IMR-90 (cell line): ENCODE data around the gene PJA2. TPM values are rescaled to one million over a fixed set of nuclear protein-coding genes. Genes with fewer than 3 reads are reported as not detected.

Source experiments
- ATAC-seq: fragments of 200-7000 bp; cut with Tn5 transposase; 2 replicates; pipeline ENCODE4 v1.9.1; 2020; ENCODE audit warnings: low read depth, mild to moderate bottlenecking, moderate library complexity
- BruUV-seq: library from RNA; stranded (reverse); fragments of 400-500 nt; replicated peaks from 2 replicates; lab custom pipeline; 2021; lab: Mats Ljungman, UMichigan
- CTCF ChIA-PET: fragments of 300-600 bp; formaldehyde crosslinking; extraction: SDS; loops from one replicate; lab custom pipeline; 2021; ENCODE audit warnings: antibody characterized with exemption; lab: Yijun Ruan, JAX
- POLR2A ChIA-PET: fragments of 300-600 bp; sonication (Branson Sonifier 250); formaldehyde crosslinking; loops from one replicate; lab custom pipeline; 2022; ENCODE audit warnings: antibody characterized with exemption; ENCODE audit not compliant: unreplicated experiment; lab: Charles Lee
- DNase-seq: peaks from one replicate; pipeline ENCODE4 v3.0.0; 2013
- H2AFZ ChIP-seq: replicated peaks from 2 replicates; pipeline ENCODE3; 2013; ENCODE audit warnings: low read length, mild to moderate bottlenecking; ENCODE audit not compliant: poor library complexity
- H2AK5ac ChIP-seq: 2 replicates; pipeline ENCODE4 v1.6.1; 2013; ENCODE audit warnings: low read depth, low read length, inconsistent platforms
- H2AK9ac ChIP-seq: replicated peaks from 2 replicates; pipeline ENCODE3; 2013; ENCODE audit warnings: mild to moderate bottlenecking, low read depth, low read length, moderate library complexity; ENCODE audit not compliant: poor library complexity
- H2BK120ac ChIP-seq: 2 replicates; pipeline ENCODE4 v1.6.1; 2013; ENCODE audit warnings: low read depth, low read length, inconsistent platforms
- H2BK15ac ChIP-seq: 3 replicates; pipeline ENCODE4 v1.6.1; 2013; ENCODE audit warnings: low read depth, low read length, inconsistent platforms
- H2BK20ac ChIP-seq: 2 replicates; pipeline ENCODE4 v1.6.1; 2013; ENCODE audit warnings: low read depth, mild to moderate bottlenecking, inconsistent platforms, low read length, moderate library complexity
- H2BK5ac ChIP-seq: 2 replicates; pipeline ENCODE4 v1.6.1; 2013; ENCODE audit warnings: mild to moderate bottlenecking, low read depth, low read length, inconsistent platforms; ENCODE audit not compliant: poor library complexity, severe bottlenecking
- H3K14ac ChIP-seq: replicated peaks from 2 replicates; pipeline ENCODE4 v1.6.1; 2013; ENCODE audit warnings: low read depth, low read length, inconsistent platforms
- H3K18ac ChIP-seq: 2 replicates; pipeline ENCODE4 v1.6.1; 2013; ENCODE audit warnings: low read depth, low read length, control low read depth
- H3K23ac ChIP-seq: 2 replicates; pipeline ENCODE4 v1.6.1; 2013; ENCODE audit warnings: low read depth, low read length, inconsistent platforms
- H3K27ac ChIP-seq: 2 replicates; pipeline ENCODE4 v1.5.1; 2013; ENCODE audit warnings: mild to moderate bottlenecking, control low read depth, low read length; ENCODE audit not compliant: insufficient read depth
- H3K27me3 ChIP-seq: 2 replicates; pipeline ENCODE4 v1.6.1; 2013; ENCODE audit warnings: low read length; ENCODE audit not compliant: control insufficient read depth, insufficient read depth
- H3K36me3 ChIP-seq: 2 replicates; pipeline ENCODE4 v1.6.1; 2013; ENCODE audit warnings: low read length, mixed read lengths; ENCODE audit not compliant: control insufficient read depth, insufficient read depth
- H3K4ac ChIP-seq: 2 replicates; pipeline ENCODE4 v1.6.1; 2013; ENCODE audit warnings: low read depth, low read length, inconsistent platforms
- H3K4me1 ChIP-seq: 2 replicates; pipeline ENCODE4 v1.6.1; 2013; ENCODE audit warnings: low read length, mixed read lengths; ENCODE audit not compliant: control insufficient read depth, insufficient read depth
- H3K4me2 ChIP-seq: 2 replicates; pipeline ENCODE4 v1.6.1; 2013; ENCODE audit warnings: low read depth, mild to moderate bottlenecking, control low read depth, low read length, moderate library complexity
- H3K4me3 ChIP-seq: 2 replicates; pipeline ENCODE4 v1.5.1; 2013; ENCODE audit warnings: low read depth, mild to moderate bottlenecking, control low read depth, low read length, moderate library complexity; ENCODE audit not compliant: insufficient read depth
- H3K56ac ChIP-seq: 2 replicates; pipeline ENCODE4 v1.6.1; 2013; ENCODE audit warnings: low read length, inconsistent platforms; ENCODE audit not compliant: insufficient read depth; ENCODE audit errors: extremely low read depth
- H3K79me1 ChIP-seq, 2 experiments: 2 replicates each; pipeline ENCODE4 v1.6.1; 2013; ENCODE audit warnings: low read length in 2 of 2, inconsistent platforms in 1 of 2, low read depth in 1 of 2
- H3K9ac ChIP-seq: 2 replicates; pipeline ENCODE4 v1.6.1; 2013; ENCODE audit warnings: low read depth, low read length, control low read depth
- H3K9me1 ChIP-seq: 2 replicates; pipeline ENCODE4 v1.6.1; 2013; ENCODE audit warnings: low read length, inconsistent platforms; ENCODE audit not compliant: insufficient read depth
- H3K9me3 ChIP-seq: 2 replicates; pipeline ENCODE4 v1.6.1; 2013; ENCODE audit warnings: low read length; ENCODE audit not compliant: control insufficient read depth, insufficient read depth
- H4K20me1 ChIP-seq: 2 replicates; pipeline ENCODE4 v1.6.1; 2013; ENCODE audit warnings: low read length, inconsistent platforms; ENCODE audit not compliant: insufficient read depth
- H4K5ac ChIP-seq: 2 replicates; pipeline ENCODE4 v1.6.1; 2013; ENCODE audit warnings: mild to moderate bottlenecking, low read depth, low read length, control low read depth
- H4K8ac ChIP-seq, 2 experiments: 2 replicates each; pipeline ENCODE4 v1.6.1; 2013; ENCODE audit warnings: low read depth in 2 of 2, low read length in 2 of 2, control low read depth in 1 of 2, inconsistent platforms in 1 of 2
- H4K91ac ChIP-seq: 2 replicates; pipeline ENCODE4 v1.6.1; 2013; ENCODE audit warnings: low read depth, low read length, inconsistent platforms; ENCODE audit not compliant: insufficient read depth
- FOS ChIP-seq: fragments of 150-350 bp; IDR thresholded peaks from 2 replicates; pipeline ENCODE4 v1.6.1; 2016; ENCODE audit warnings: low read depth, low read length
- NFE2L2 ChIP-seq: fragments of 150-350 bp; IDR thresholded peaks from 2 replicates; pipeline ENCODE4 v1.6.1; 2016; ENCODE audit warnings: low read depth, mild to moderate bottlenecking, low read length
- POLR2A ChIP-seq: IDR thresholded peaks from 2 replicates; pipeline ENCODE4 v1.6.1; 2012; ENCODE audit warnings: mild to moderate bottlenecking, low read depth, low read length
- RFX5 ChIP-seq: IDR thresholded peaks from 2 replicates; pipeline ENCODE4 v1.8.0; 2012; ENCODE audit warnings: low read depth, mild to moderate bottlenecking, low read length, moderate library complexity
- WGBS, 2 experiments: methylation state at CpG; one replicate each; pipeline versions ENCODE4 v1.1.5 to v1.1.7; 2013; ENCODE audit warnings: missing lambda C conversion rate in 2 of 2; ENCODE audit not compliant: insufficient read length in 1 of 2; ENCODE audit errors: extremely low coverage in 2 of 2; 5-methylcytosine and 5-hydroxymethylcytosine counted together
- dilution Hi-C: fragments of 300-500 bp; cut with HindIII; formaldehyde crosslinking; loops from one replicate; pipeline ENCODE4 v1.14.3; 2018; ENCODE audit warnings: low sequenced_read_pairs; ENCODE audit not compliant: unreplicated experiment
- in situ Hi-C: fragments of 300-500 bp; cut with MboI; formaldehyde crosslinking; loops from 3 replicates; pipeline ENCODE4 v1.14.3; 2019; ENCODE audit warnings: low sequenced_read_pairs, inconsistent platforms, mixed read lengths
- intact Hi-C: fragments of 100-400 bp; cut with micrococcal nuclease; formaldehyde crosslinking; loops from 2 replicates; pipeline ENCODE4 v1.10.0; 2022
- polyA plus RNA-seq, 3 experiments: library from polyadenylated mRNA; depleted of rRNA; stranded (reverse); fragments of >200 nt; gene quantifications; 2 replicates each; pipeline ENCODE4 v1.2.3, GENCODE V29; 2012; ENCODE audit warnings: low replicate concordance in 1 of 3
- total RNA-seq: library from RNA; depleted of rRNA; stranded (reverse); fragments of >200 nt; gene quantifications from 2 replicates; pipeline ENCODE4 v1.2.3, GENCODE V29; 2012
- TF ChIP-seq, protein P1 (sequence below): conservative IDR thresholded peaks from 2 replicates; pipeline ENCODE4 v1.5.1; 2012; ENCODE audit warnings: mild to moderate bottlenecking, low read depth, low read length, improper control_type of control experiment

The PJA2 gene
- total and polyA plus RNA-seq, 2 of the 4 experiments (the other 2 are of a cell fraction) = 42.3 to 70.6 TPM

GRCh38 chr5:109370343-109370742 lies 39.4 kb downstream of the PJA2 start:
- no peak for ATAC-seq
- no peak overlapping the region for H2BK15ac ChIP-seq
- no peaks in the 10 kb centered on the region for H3K4me1 ChIP-seq
- no peak overlapping the region for H3K4me3 ChIP-seq
- 0 out of 2 replicates have a peak, but pooled peaks cover 2% of the 10 kb centered on the region for H3K9me1 ChIP-seq
- no peak overlapping the region for H4K8ac ChIP-seq
- no peak overlapping the region for H3K23ac ChIP-seq
- H3K79me1 ChIP-seq = peaks cover 9 to 31% of the 10 kb centered on the region in 2 experiments
- no peak overlapping the region for H2BK120ac ChIP-seq
- H3K27ac ChIP-seq = no peak overlapping the region
- ChIA-PET CTCF (interaction anchor here (0.5 kb wide), 1 partner anchor 594 kb away, joined by 3 read pairs; no protein-coding TSS in a partner anchor), POLR2A (no interaction called here)
- no peaks in the 10 kb centered on the region for H3K27me3 ChIP-seq
- intact Hi-C loops (no loop called here), in situ Hi-C loops (no loop called here), dilution Hi-C loops (no loop called here)
- H4K91ac ChIP-seq = no peak overlapping the region
- H4K20me1 ChIP-seq = peaks cover 9% of the 10 kb centered on the region; the same call in 1 of the 2 replicates
- no peak overlapping the region for H3K56ac ChIP-seq
- no TSS peak for BruUV-seq
- H2AFZ ChIP-seq = no peak overlapping the region
- no peak overlapping the region for H3K14ac ChIP-seq
- H3K36me3 ChIP-seq = peaks cover 20% of the 10 kb centered on the region
- no peak overlapping the region for H2AK5ac ChIP-seq
- no peak overlapping the region for H3K18ac ChIP-seq
- H2BK20ac ChIP-seq = no peak overlapping the region
- H3K9me3 ChIP-seq = peaks cover 3% of the 10 kb centered on the region; the same call in 1 of the 2 replicates
- DNase-seq = no peak
- TF ChIP-seq, protein P1, sequence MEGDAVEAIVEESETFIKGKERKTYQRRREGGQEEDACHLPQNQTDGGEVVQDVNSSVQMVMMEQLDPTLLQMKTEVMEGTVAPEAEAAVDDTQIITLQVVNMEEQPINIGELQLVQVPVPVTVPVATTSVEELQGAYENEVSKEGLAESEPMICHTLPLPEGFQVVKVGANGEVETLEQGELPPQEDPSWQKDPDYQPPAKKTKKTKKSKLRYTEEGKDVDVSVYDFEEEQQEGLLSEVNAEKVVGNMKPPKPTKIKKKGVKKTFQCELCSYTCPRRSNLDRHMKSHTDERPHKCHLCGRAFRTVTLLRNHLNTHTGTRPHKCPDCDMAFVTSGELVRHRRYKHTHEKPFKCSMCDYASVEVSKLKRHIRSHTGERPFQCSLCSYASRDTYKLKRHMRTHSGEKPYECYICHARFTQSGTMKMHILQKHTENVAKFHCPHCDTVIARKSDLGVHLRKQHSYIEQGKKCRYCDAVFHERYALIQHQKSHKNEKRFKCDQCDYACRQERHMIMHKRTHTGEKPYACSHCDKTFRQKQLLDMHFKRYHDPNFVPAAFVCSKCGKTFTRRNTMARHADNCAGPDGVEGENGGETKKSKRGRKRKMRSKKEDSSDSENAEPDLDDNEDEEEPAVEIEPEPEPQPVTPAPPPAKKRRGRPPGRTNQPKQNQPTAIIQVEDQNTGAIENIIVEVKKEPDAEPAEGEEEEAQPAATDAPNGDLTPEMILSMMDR = no peak
- TF ChIP-seq FOS = no peak
- TF ChIP-seq POLR2A = no peak
- TF ChIP-seq NFE2L2 = no peak
- no peak for TF ChIP-seq RFX5
- no peak overlapping the region for H2BK5ac ChIP-seq
- no peak overlapping the region for H3K4me2 ChIP-seq
- H4K5ac ChIP-seq = no peak overlapping the region
- no peak overlapping the region for H3K9ac ChIP-seq
- WGBS, 2 experiments = no CpG with 5 or more reads among the region's 2 CpGs
- no peak overlapping the region for H3K4ac ChIP-seq
- no peak overlapping the region for H2AK9ac ChIP-seq
